Erythroblast (primary cell): ENCODE results near the gene CLRN3.

Source experiments
- GATA1 ChIP-seq: IDR thresholded peaks from 2 replicates; pipeline ENCODE4 v1.6.1; 2011; ENCODE audit warnings: low read depth, mild to moderate bottlenecking, control low read depth, low read length, moderate library complexity
- POLR2A ChIP-seq: IDR thresholded peaks from 2 replicates; pipeline ENCODE4 v1.6.1; 2011; ENCODE audit warnings: mild to moderate bottlenecking, low read length

- no peak for TF ChIP-seq POLR2A
- no peak for TF ChIP-seq GATA1
These were observed 42.4 kb upstream of the CLRN3 start for GRCh38 chr10:127935071-127935561.
